Measurements from ENCODE around the gene PCDHGC5.

Gene PCDHGC5

DNA sequence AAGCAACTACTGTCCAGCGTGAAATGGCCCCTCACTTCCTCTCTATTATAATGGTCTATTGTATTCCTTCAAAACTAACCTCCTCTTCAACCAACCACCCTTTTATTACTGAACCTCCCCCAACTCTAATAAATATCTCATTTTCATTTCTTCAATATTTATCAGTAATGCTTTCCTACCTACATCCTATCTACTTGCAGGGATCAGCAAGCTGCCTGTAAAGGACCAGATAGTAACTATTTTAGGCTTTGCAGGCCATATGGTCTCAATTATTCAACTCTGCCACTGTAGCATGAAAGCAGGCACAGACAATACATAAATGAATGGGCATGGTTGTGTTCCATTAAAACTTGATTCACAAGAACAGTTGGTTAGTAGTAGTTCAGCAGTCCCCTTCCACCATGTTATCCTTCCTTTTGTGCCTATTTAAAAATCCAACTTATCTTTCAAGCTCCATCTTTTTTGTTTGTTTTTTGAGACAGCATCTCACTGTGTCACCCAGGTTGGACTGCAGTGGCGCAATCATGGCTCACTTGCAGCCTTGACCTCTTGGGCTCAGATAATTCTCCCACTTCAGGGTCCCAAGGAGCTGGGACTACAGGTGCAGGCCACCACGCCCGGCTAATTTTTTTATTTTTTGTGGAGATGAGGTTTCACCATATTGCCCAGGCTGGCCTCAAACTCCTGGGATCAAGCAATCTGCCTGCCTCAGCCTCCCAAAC lies 45.8 kb downstream of the PCDHGC5 start:
- no peak for DNase-seq

Data from activated CD8-positive, alpha-beta memory T cell treated with anti-CD3 and anti-CD28 coated beads for 24 hours (primary cell).